Liver (tissue), 9 donors: ENCODE data around the gene PLB1. TPM values are rescaled to one million over a fixed set of nuclear protein-coding genes. Genes with fewer than 3 reads are reported as not detected.

ENCODE experiments used
- DNase-seq: peaks from one replicate; pipeline ENCODE4 v3.0.0-alpha.2; 2017; ENCODE audit warnings: low spot score
- H3K27ac ChIP-seq, 2 donors: one replicate each; pipeline ENCODE4 v1.7.0; 2013; ENCODE audit warnings: inconsistent platforms in 2 of 2, low read length in 2 of 2, control low read depth in 1 of 2, low read depth in 1 of 2, mild to moderate bottlenecking in 1 of 2
- H3K27me3 ChIP-seq, 4 donors: one replicate each; pipeline versions ENCODE4 v1.6.1 to v1.7.0; 2013; ENCODE audit warnings: low read length in 3 of 4, inconsistent platforms in 1 of 4, mild to moderate bottlenecking in 1 of 4, moderate library complexity in 1 of 4; ENCODE audit not compliant: control insufficient read depth in 4 of 4, insufficient read depth in 4 of 4
- H3K36me3 ChIP-seq, 4 donors: one replicate each; pipeline versions ENCODE4 v1.6.1 to v1.7.0; 2013; ENCODE audit warnings: low read length in 3 of 4, mild to moderate bottlenecking in 3 of 4, low read depth in 1 of 4, moderate library complexity in 1 of 4; ENCODE audit not compliant: control insufficient read depth in 4 of 4, insufficient read depth in 3 of 4
- H3K4me1 ChIP-seq, 4 donors: one replicate each; pipeline versions ENCODE4 v1.6.1 to v1.7.0; 2013; ENCODE audit warnings: low read length in 3 of 4, mild to moderate bottlenecking in 3 of 4, moderate library complexity in 1 of 4; ENCODE audit not compliant: control insufficient read depth in 4 of 4, insufficient read depth in 4 of 4
- H3K4me3 ChIP-seq, 3 donors: one replicate each; pipeline versions ENCODE4 v1.6.1 to v1.7.0; 2013; ENCODE audit warnings: low read length in 3 of 3, control low read depth in 1 of 3, low read depth in 1 of 3, mild to moderate bottlenecking in 1 of 3
- H3K9ac ChIP-seq, 2 donors: one replicate each; pipeline ENCODE4 v1.7.0; 2013; ENCODE audit warnings: low read length in 2 of 2, mild to moderate bottlenecking in 2 of 2, moderate library complexity in 2 of 2, control low read depth in 1 of 2, low read depth in 1 of 2
- H3K9me3 ChIP-seq, 4 donors: one replicate each; pipeline versions ENCODE4 v1.6.1 to v1.7.0; 2013; ENCODE audit warnings: low read length in 3 of 4; ENCODE audit not compliant: control insufficient read depth in 4 of 4
- CTCF ChIP-seq: fragments of 150-350 bp; IDR thresholded peaks from 2 replicates; pipeline ENCODE4 v1.5.1; 2017; ENCODE audit warnings: improper control_type of control experiment, low read depth, low read length; ENCODE audit not compliant: missing input control
- EGR1 ChIP-seq, 2 donors: IDR thresholded peaks; 2 replicates each; pipeline ENCODE4 v1.6.1; 2016 to 2018; ENCODE audit warnings: antibody characterized with exemption in 2 of 2, low read depth in 2 of 2
- FOXA2 ChIP-seq: IDR thresholded peaks from 2 replicates; pipeline ENCODE4 v1.6.1; 2016; ENCODE audit warnings: antibody characterized with exemption
- GABPA ChIP-seq, 2 donors: IDR thresholded peaks in 1 of 2; conservative IDR thresholded peaks in 1 of 2; 2 replicates each; pipeline ENCODE4 v1.6.1; 2016; ENCODE audit warnings: antibody characterized with exemption in 2 of 2, mild to moderate bottlenecking in 1 of 2, moderate library complexity in 1 of 2
- HNF4A ChIP-seq, 2 donors: conservative IDR thresholded peaks; 2 replicates each; pipeline ENCODE4 v1.6.1; 2016; ENCODE audit warnings: antibody characterized with exemption in 2 of 2, mild to moderate bottlenecking in 2 of 2
- JUND ChIP-seq, 2 donors: IDR thresholded peaks; 2 replicates each; pipeline ENCODE4 v1.6.1; 2016; ENCODE audit warnings: antibody characterized with exemption in 2 of 2
- MAX ChIP-seq: IDR thresholded peaks from 2 replicates; pipeline ENCODE4 v1.6.1; 2016; ENCODE audit warnings: antibody characterized with exemption
- NR2F2 ChIP-seq: IDR thresholded peaks from 2 replicates; pipeline ENCODE4 v1.6.1; 2016; ENCODE audit warnings: antibody characterized with exemption
- RAD21 ChIP-seq, 2 donors: IDR thresholded peaks; 2 replicates each; pipeline ENCODE4 v1.6.1; 2016; ENCODE audit warnings: antibody characterized with exemption in 2 of 2, mild to moderate bottlenecking in 2 of 2
- RXRA ChIP-seq, 2 donors: IDR thresholded peaks; 2 replicates each; pipeline ENCODE4 v1.6.1; 2017 to 2018; ENCODE audit warnings: antibody characterized with exemption in 2 of 2, mild to moderate bottlenecking in 1 of 2
- TAF1 ChIP-seq: conservative IDR thresholded peaks from 2 replicates; pipeline ENCODE4 v1.6.1; 2016; ENCODE audit warnings: antibody characterized with exemption, mild to moderate bottlenecking
- YY1 ChIP-seq: IDR thresholded peaks from 2 replicates; pipeline ENCODE4 v1.6.1; 2016; ENCODE audit warnings: antibody characterized with exemption, mild to moderate bottlenecking
- ZBTB33 ChIP-seq: IDR thresholded peaks from 2 replicates; pipeline ENCODE4 v1.6.1; 2016; ENCODE audit warnings: antibody characterized with exemption
- WGBS: extraction: QIAGEN DNeasy Blood & Tissue Kit; methylation state at CpG from one replicate; pipeline ENCODE4 v1.1.7; 2013; 5-methylcytosine and 5-hydroxymethylcytosine counted together
- polyA plus RNA-seq, 2 donors: library from polyadenylated mRNA; stranded (reverse) in 1 of 2; unstranded in 1 of 2; fragments of 200-250 nt in 1 of 2; fragments of >200 nt in 1 of 2; fragmentation: Nextera tagmentation in 1 of 2; extraction: Ambion mirVana in 1 of 2; gene quantifications; one replicate each; pipeline versions ENCODE4 v1.2.1 to v1.2.3, GENCODE V29; 2013 to 2015
- total RNA-seq, 2 donors: library from RNA; depleted of rRNA; stranded (reverse); fragments of >200 nt; gene quantifications; one replicate each; pipeline ENCODE4 v1.2.3, GENCODE V29; 2014
- donor health status: healthy.
- donor health status: healthy.
- donor health status: healthy.
- donor health status: healthy.
- donor health status: healthy.

Gene PLB1
- total and polyA plus RNA-seq, 4 donors: 0.58 to 4.5 (median 1.6) TPM

- TF ChIP-seq CTCF (no peak), YY1 (no peak), NR2F2 (no peak), MAX (no peak), GABPA (IDR thresholded peaks at IDR 0.05 in 1 of 2, conservative IDR thresholded peaks at IDR 0.05 in 1 of 2) (no peak), RXRA (IDR thresholded peaks at IDR 0.05) (no peak), RAD21 (IDR thresholded peaks at IDR 0.05) (no peak), TAF1 (no peak), FOXA2 (no peak)
Measured at GRCh38 chr2:28463211-28463816, 32.5 kb upstream of the PLB1 start (continued).

GRCh38 chr2:28463893-28464292 lies 32.0 kb upstream of the PLB1 start:
- Histone ChIP-seq H3K9me3 (peaks cover 0 to 5% (median 0%) of the 10 kb centered on the region in 4 donors), H3K4me1 (no peaks in the 10 kb centered on the region), H3K4me3 (no peak overlapping the region), H3K9ac (no peak overlapping the region), H3K27ac (peak overlapping the region in 1 of 2 donors; percentile 33), H3K27me3 (no peaks in the 10 kb centered on the region), H3K36me3 (no peaks in the 10 kb centered on the region)
- DNase-seq: no peak
- 79% methylated on average over 4 of the region's 4 CpGs for WGBS
- TF ChIP-seq MAX: no peak
- TF ChIP-seq NR2F2: no peak
- TF ChIP-seq HNF4A (conservative IDR thresholded peaks at IDR 0.05): no peak
- TF ChIP-seq EGR1 (IDR thresholded peaks at IDR 0.05; ENCODE audit: low read depth in 2 of 2): no peak
- no peak for TF ChIP-seq CTCF
- TF ChIP-seq JUND (IDR thresholded peaks at IDR 0.05): no peak
- TF ChIP-seq YY1: no peak
- TF ChIP-seq ZBTB33: no peak
- no peak for TF ChIP-seq GABPA (IDR thresholded peaks at IDR 0.05 in 1 of 2, conservative IDR thresholded peaks at IDR 0.05 in 1 of 2)
- TF ChIP-seq FOXA2: no peak
- TF ChIP-seq RXRA (IDR thresholded peaks at IDR 0.05): no peak
